Hepatocyte (in vitro differentiated cells): Measurements from ENCODE around the gene ASCC2.

ENCODE experiments used
- CTCF ChIP-seq: fragments of 200-600 bp; sonication (generic); IDR thresholded peaks from 2 replicates; pipeline ENCODE4 v1.5.1; 2016; ENCODE audit warnings: antibody characterized with exemption, mild to moderate bottlenecking; ENCODE audit not compliant: poor library complexity
- EZH2 ChIP-seq: fragments of 200-600 bp; sonication (generic); IDR thresholded peaks from 2 replicates; pipeline ENCODE4 v1.6.1; 2016; ENCODE audit warnings: antibody characterized with exemption, mild to moderate bottlenecking, borderline replicate concordance

DNA sequence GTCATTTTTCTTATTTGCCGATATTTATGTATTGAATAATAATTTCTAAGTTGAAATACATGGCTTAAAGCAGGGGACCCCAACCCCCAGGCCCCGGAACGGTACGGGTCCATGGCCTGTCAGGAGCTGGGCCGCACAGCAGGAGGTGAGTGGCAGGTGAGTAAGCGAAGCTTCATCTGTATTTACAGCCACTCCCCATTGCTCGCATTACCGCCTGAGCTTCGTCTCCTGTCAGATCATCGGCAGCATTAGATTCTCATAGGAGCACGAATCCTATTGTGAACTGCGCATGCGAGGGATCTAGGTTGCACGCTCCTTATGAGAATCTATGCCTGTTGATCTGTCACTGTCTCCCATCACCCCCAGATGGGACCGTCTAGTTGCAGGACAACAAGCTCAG lies 75.8 kb downstream of the ASCC2 start:
- TF ChIP-seq CTCF (no peak), EZH2 (no peak)
